ENCODE results near the gene PTPRS.

Gene PTPRS

DNA sequence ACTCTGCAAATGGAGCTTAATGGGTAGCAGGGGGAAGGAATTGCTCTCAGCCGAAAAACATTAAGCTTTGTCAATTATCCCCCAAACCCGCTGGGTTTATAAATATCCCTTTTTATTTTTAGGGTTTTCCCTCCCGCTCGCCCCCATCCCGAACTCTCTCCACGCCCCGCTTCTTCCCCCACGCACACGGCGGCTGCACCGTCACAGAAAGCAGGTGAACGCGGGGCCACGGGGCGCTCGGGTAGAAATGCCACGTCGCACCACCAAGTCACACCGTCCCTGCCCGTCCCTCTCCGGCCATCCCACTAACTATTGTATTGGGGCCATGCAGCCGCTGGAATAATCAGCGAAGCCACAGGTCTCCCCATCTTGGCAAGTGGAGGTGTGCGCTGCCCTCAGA, 3.5 kb downstream of the PTPRS start:
- Histone ChIP-seq H3F3A (ENCODE audit: insufficient read depth, low read length) (no peaks in the 10 kb centered on the region), H3K4me1 (ENCODE audit: low read length) (no peaks in the 10 kb centered on the region), H3K27ac (ENCODE audit: low read length) (no peak overlapping the region), H3K4me3 (ENCODE audit: low read length) (no peak overlapping the region), H3K27me3 (replicated peaks; ENCODE audit: insufficient read depth, low read length) (peaks cover 86% of the 10 kb centered on the region), H3K79me2 (ENCODE audit: low read length) (no peaks in the 10 kb centered on the region), H3K9me3 (replicated peaks; ENCODE audit: insufficient read depth, low read length) (no peaks in the 10 kb centered on the region), H3K9me2 (replicated peaks; ENCODE audit: insufficient read depth, low read length) (no peaks in the 10 kb centered on the region), H3K9ac (ENCODE audit: low read length) (no peak overlapping the region), H3K4me2 (ENCODE audit: low read depth, low read length) (no peak overlapping the region), H2AFZ (ENCODE audit: low read length) (no peak overlapping the region), H3K36me3 (replicated peaks; ENCODE audit: insufficient read depth, low read length) (no peaks in the 10 kb centered on the region), H4K20me1 (ENCODE audit: insufficient read depth, low read length) (no peaks in the 10 kb centered on the region)
- TF ChIP-seq EZH2phosphoT487 (IDR thresholded peaks at IDR 0.05; ENCODE audit: low read length) (no peak), EZH2 (optimal IDR thresholded peaks at IDR 0.05; ENCODE audit: low read depth, low read length) (no peak)
- TF ChIP-seq, protein P1, sequence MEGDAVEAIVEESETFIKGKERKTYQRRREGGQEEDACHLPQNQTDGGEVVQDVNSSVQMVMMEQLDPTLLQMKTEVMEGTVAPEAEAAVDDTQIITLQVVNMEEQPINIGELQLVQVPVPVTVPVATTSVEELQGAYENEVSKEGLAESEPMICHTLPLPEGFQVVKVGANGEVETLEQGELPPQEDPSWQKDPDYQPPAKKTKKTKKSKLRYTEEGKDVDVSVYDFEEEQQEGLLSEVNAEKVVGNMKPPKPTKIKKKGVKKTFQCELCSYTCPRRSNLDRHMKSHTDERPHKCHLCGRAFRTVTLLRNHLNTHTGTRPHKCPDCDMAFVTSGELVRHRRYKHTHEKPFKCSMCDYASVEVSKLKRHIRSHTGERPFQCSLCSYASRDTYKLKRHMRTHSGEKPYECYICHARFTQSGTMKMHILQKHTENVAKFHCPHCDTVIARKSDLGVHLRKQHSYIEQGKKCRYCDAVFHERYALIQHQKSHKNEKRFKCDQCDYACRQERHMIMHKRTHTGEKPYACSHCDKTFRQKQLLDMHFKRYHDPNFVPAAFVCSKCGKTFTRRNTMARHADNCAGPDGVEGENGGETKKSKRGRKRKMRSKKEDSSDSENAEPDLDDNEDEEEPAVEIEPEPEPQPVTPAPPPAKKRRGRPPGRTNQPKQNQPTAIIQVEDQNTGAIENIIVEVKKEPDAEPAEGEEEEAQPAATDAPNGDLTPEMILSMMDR (IDR thresholded peaks at IDR 0.05; ENCODE audit: low read length), result no peak
- no peak for DNase-seq

DNA sequence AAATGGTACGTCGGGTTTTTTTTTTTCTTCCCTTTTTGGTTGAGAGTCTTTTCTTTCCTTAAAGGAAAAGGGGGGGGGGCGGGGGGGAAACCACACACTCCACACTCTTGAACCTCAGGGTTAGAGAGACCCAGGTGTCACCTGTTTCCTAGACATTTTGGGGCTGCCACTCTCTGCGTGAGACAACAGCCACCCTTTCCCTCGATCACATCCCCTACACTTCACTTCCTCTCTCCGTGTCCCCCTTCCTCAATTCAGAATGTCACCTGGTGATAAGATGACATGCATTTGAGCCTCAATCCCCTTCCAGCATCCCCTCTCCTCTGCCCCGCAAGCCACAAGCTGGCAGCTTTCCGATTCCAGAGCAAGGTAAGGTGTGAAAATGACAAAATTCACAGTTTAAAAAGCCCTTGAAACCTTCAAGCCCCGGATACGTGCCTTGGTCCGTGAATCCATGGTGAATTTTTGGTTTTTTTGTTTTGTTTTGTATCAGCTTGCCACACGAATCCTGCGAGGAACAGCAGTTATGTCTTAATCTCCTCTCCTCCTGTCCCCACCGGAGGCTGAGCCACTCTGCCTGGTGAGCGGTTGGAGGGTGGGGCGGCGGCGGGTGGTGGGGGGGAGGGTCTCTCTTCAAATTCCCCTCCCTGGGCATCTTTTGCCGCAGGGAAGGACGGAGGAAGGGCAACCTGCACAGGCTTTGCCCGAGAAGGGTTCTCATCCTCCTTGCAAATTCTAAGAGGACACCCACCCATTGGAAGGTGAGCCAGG, 4.2 kb downstream of the PTPRS start:
- H3K4me2 ChIP-seq (ENCODE audit: low read depth, low read length), result no peak overlapping the region

DNA sequence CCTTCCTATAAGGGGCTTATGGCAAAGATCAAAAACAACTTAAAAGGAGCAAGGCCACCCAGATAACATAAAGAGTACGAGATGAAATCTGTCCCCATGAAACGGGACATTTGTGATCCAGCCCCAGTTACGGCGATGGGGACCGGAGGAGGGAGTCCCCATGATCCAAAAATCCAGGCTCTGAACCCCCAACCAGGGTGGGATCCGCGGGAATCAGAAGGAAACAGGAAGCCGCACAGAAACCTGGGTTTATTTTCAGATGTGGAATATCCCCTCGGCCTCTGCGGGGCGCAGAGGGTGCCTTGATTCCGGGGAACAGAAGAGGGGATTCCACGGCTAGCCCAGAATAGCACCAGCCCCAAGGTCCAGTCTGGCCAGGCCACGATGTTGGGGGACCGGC, 5.0 kb downstream of the PTPRS start:
- no peak overlapping the region for H3K4me3 ChIP-seq (ENCODE audit: low read length)
- peaks cover 90% of the 10 kb centered on the region for H3K27me3 ChIP-seq (replicated peaks; ENCODE audit: insufficient read depth, low read length)
- no peaks in the 10 kb centered on the region for H3K9me2 ChIP-seq (replicated peaks; ENCODE audit: insufficient read depth, low read length)
- no peaks in the 10 kb centered on the region for H3K9me3 ChIP-seq (replicated peaks; ENCODE audit: insufficient read depth, low read length)
- H3F3A ChIP-seq (ENCODE audit: insufficient read depth, low read length), result no peaks in the 10 kb centered on the region
- H3K4me2 ChIP-seq (ENCODE audit: low read depth, low read length), result no peak overlapping the region
- TF ChIP-seq EZH2phosphoT487 (IDR thresholded peaks at IDR 0.05; ENCODE audit: low read length) (peak; percentile 67; the same call in 1 of the 2 replicates), EZH2 (optimal IDR thresholded peaks at IDR 0.05; ENCODE audit: low read depth, low read length) (peak; percentile 94)
- TF ChIP-seq, protein P1 (IDR thresholded peaks at IDR 0.05; ENCODE audit: low read length), result no peak
- no peaks in the 10 kb centered on the region for H3K36me3 ChIP-seq (replicated peaks; ENCODE audit: insufficient read depth, low read length)
- H2AFZ ChIP-seq (ENCODE audit: low read length), result no peak overlapping the region
- DNase-seq, result no peak
- H3K27ac ChIP-seq (ENCODE audit: low read length), result no peak overlapping the region
- no peaks in the 10 kb centered on the region for H3K4me1 ChIP-seq (ENCODE audit: low read length)
- H4K20me1 ChIP-seq (ENCODE audit: insufficient read depth, low read length), result no peaks in the 10 kb centered on the region
- no peak overlapping the region for H3K9ac ChIP-seq (ENCODE audit: low read length)
- H3K79me2 ChIP-seq (ENCODE audit: low read length), result no peaks in the 10 kb centered on the region

More for the DNA sequence above, 4.2 kb downstream of the PTPRS start:
- Histone ChIP-seq H3K9me3 (replicated peaks; ENCODE audit: insufficient read depth, low read length) (no peaks in the 10 kb centered on the region), H3K36me3 (replicated peaks; ENCODE audit: insufficient read depth, low read length) (no peaks in the 10 kb centered on the region), H3K79me2 (ENCODE audit: low read length) (no peaks in the 10 kb centered on the region), H3K9ac (ENCODE audit: low read length) (no peak overlapping the region), H3K27me3 (replicated peaks; ENCODE audit: insufficient read depth, low read length) (peaks cover 86% of the 10 kb centered on the region), H3K4me1 (ENCODE audit: low read length) (no peaks in the 10 kb centered on the region), H3K4me3 (ENCODE audit: low read length) (no peak overlapping the region), H2AFZ (ENCODE audit: low read length) (no peak overlapping the region), H3K9me2 (replicated peaks; ENCODE audit: insufficient read depth, low read length) (no peaks in the 10 kb centered on the region), H3F3A (ENCODE audit: insufficient read depth, low read length) (no peaks in the 10 kb centered on the region), H4K20me1 (ENCODE audit: insufficient read depth, low read length) (no peaks in the 10 kb centered on the region), H3K27ac (ENCODE audit: low read length) (no peak overlapping the region)
- TF ChIP-seq EZH2phosphoT487 (IDR thresholded peaks at IDR 0.05; ENCODE audit: low read length) (no peak), EZH2 (optimal IDR thresholded peaks at IDR 0.05; ENCODE audit: low read depth, low read length) (no peak)
- no peak for DNase-seq

Measured in MM.1S (cell line).